Gastroesophageal sphincter (tissue), 3 donors: ENCODE data around the gene DNTTIP2.

Experiments
- EP300 ChIP-seq: sonication (generic); formaldehyde crosslinking; IDR thresholded peaks from one replicate; pipeline ENCODE4 v1.6.1; 2017; ENCODE audit warnings: antibody characterized with exemption, mild to moderate bottlenecking
- POLR2A ChIP-seq, 2 donors: fragments of 450-650 bp; IDR thresholded peaks; one replicate each; pipeline ENCODE4 v1.6.1; 2017; ENCODE audit warnings: antibody characterized with exemption in 2 of 2, mild to moderate bottlenecking in 2 of 2, moderate library complexity in 1 of 2
- POLR2AphosphoS5 ChIP-seq: sonication (generic); formaldehyde crosslinking; IDR thresholded peaks from one replicate; pipeline ENCODE4 v1.6.1; 2017; ENCODE audit warnings: antibody characterized with exemption
- TF ChIP-seq, protein P1 (sequence below), 4 experiments: fragments of 200-600 bp in 2 of 4; fragments of 450-650 bp in 2 of 4; sonication (generic) in 1 of 4; IDR thresholded peaks; one replicate each; pipeline ENCODE4 v1.5.1; 2017 to 2019; ENCODE audit warnings: antibody characterized with exemption in 4 of 4, mild to moderate bottlenecking in 2 of 4, moderate library complexity in 2 of 4

DNA sequence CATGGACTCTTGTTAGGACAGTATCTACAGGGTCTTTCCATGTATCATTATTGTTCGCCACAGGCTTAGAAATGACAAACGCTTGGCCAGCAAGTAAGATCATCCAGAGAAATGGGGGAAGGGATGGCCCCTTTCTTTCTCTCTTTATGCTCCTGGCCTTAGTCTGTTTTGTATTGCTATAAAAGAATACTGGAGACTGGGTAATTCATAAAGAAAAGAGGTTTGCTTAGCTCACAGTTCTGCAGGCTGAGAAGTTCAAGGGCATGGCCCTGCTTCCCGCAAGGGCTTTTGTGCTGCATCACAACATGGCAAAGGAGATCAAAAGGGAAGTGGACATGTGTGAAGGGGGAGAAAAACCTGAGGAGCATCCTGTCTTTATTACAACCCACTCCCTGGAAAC, 41.0 kb downstream of the DNTTIP2 start:
- TF ChIP-seq, protein P1, sequence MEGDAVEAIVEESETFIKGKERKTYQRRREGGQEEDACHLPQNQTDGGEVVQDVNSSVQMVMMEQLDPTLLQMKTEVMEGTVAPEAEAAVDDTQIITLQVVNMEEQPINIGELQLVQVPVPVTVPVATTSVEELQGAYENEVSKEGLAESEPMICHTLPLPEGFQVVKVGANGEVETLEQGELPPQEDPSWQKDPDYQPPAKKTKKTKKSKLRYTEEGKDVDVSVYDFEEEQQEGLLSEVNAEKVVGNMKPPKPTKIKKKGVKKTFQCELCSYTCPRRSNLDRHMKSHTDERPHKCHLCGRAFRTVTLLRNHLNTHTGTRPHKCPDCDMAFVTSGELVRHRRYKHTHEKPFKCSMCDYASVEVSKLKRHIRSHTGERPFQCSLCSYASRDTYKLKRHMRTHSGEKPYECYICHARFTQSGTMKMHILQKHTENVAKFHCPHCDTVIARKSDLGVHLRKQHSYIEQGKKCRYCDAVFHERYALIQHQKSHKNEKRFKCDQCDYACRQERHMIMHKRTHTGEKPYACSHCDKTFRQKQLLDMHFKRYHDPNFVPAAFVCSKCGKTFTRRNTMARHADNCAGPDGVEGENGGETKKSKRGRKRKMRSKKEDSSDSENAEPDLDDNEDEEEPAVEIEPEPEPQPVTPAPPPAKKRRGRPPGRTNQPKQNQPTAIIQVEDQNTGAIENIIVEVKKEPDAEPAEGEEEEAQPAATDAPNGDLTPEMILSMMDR (IDR thresholded peaks at IDR 0.05): no peak
- TF ChIP-seq POLR2AphosphoS5 (no peak), POLR2A (IDR thresholded peaks at IDR 0.05) (no peak), EP300 (no peak)
